Stomach (tissue), 4 donors: Measurements from ENCODE around the gene HAUS6.

Source experiments
- CTCF ChIP-seq, 7 experiments: fragments of 450-650 bp in 4 of 7; fragments of 200-600 bp in 3 of 7; sonication (generic) in 3 of 7; IDR thresholded peaks; one replicate each; pipeline ENCODE4 v1.5.1; 2016 to 2019; ENCODE audit warnings: antibody characterized with exemption in 7 of 7, control low read depth in 2 of 7, mild to moderate bottlenecking in 1 of 7
- POLR2A ChIP-seq, 4 donors: fragments of 450-650 bp; IDR thresholded peaks; one replicate each; pipeline ENCODE4 v1.6.1; 2016; ENCODE audit warnings: antibody characterized with exemption in 4 of 4, control low read depth in 2 of 4, mild to moderate bottlenecking in 1 of 4, moderate library complexity in 1 of 4

GRCh38 chr9:19148187-19148586 lies 45.5 kb upstream of the HAUS6 start:
- TF ChIP-seq CTCF (IDR thresholded peaks at IDR 0.05), result no peak
- TF ChIP-seq POLR2A (IDR thresholded peaks at IDR 0.05), result no peak
